ENCODE results near the gene ZFP62.
A peak's percentile ranks its signal among the peaks of the same experiment; 100 is the strongest.
"Not testable (repeated sequence)": the region's sequence is repeated elsewhere in the genome, so short reads cannot be mapped to it uniquely, and the experiment has no call there.

ZFP62 gene

GRCh38 chr5:180828756-180829531, 32.1 kb downstream of the ZFP62 start:
- not testable (repeated sequence) for DNase-seq

GRCh38 chr5:180827374-180827773, 33.7 kb downstream of the ZFP62 start:
- DNase-seq, result not testable (repeated sequence)

GRCh38 chr5:180825768-180826525, 35.1 kb downstream of the ZFP62 start:
- peak; percentile 46 for DNase-seq

- DNase-seq, result no peak
These were observed 36.2 kb downstream of the ZFP62 start for GRCh38 chr5:180824630-180825476.

GRCh38 chr5:180823940-180824629, 37.0 kb downstream of the ZFP62 start:
- no peak for DNase-seq

GRCh38 chr5:180823346-180823745, 37.7 kb downstream of the ZFP62 start:
- no peak for DNase-seq

GRCh38 chr5:180821538-180821937, 39.5 kb downstream of the ZFP62 start:
- DNase-seq, result no peak

- no peak for DNase-seq
These were observed 40.2 kb downstream of the ZFP62 start for GRCh38 chr5:180820788-180821321.

GRCh38 chr5:180818677-180819341, 42.3 kb downstream of the ZFP62 start:
- no peak for DNase-seq

- DNase-seq, result no peak
These were observed 43.0 kb downstream of the ZFP62 start for GRCh38 chr5:180817893-180818674.

- peak; percentile 19 for DNase-seq
These were observed 44.2 kb downstream of the ZFP62 start for GRCh38 chr5:180816608-180817534.

GRCh38 chr5:180815293-180815917, 45.7 kb downstream of the ZFP62 start:
- DNase-seq, result no peak

- no peak for DNase-seq
These were observed 47.7 kb downstream of the ZFP62 start for GRCh38 chr5:180813420-180813819.

- DNase-seq, result no peak
These were observed 49.4 kb downstream of the ZFP62 start for GRCh38 chr5:180811623-180812124.

GRCh38 chr5:180810959-180811622, 50.0 kb downstream of the ZFP62 start:
- peak; percentile 62 for DNase-seq

GRCh38 chr5:180810210-180810958, 50.7 kb downstream of the ZFP62 start:
- DNase-seq, result peak; percentile 94

GRCh38 chr5:180809403-180810209, 51.5 kb downstream of the ZFP62 start:
- DNase-seq, result peak; percentile 95
